DMS 273 (cell line): ENCODE results near the gene BARHL1.

Experiments used
- DNase-seq: peaks from one replicate; lab custom pipeline; 2025; ENCODE audit not compliant: unreplicated experiment; lab: John Stamatoyannopoulos, UW

The BARHL1 gene

DNA sequence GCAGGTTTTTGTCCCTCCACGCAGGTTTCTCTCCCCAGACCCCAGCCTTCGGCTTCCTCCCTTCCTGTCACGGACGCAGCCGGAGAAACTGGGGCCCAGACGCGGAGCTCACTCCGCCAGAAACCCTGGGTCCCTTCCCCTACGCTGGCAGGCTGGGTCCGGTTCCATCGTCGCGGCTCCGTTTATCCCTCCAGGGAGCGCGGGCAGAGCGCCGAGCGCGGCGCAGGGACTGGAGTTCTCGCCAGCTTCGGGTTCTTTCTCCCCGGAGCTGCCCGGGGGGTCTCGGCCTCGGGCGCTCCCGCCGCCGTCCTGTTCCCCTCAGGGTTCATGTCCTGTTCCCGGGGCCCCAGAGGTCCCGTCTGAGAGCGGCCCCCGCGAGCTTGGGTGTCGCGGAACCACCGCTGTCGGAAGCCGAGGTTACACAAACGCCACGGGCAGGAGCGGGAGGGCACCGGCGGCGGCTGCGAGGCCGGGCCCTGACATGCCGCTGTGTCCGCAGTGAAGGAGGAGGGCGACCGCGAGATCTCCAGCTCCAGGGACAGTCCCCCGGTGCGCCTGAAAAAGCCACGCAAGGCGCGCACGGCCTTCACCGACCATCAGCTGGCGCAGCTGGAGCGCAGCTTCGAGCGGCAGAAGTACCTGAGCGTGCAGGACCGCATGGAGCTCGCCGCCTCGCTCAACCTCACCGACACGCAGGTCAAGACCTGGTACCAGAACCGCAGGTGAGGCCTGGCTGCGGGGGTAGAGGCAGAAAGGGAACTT lies 4.6 kb downstream of the BARHL1 start:
- DNase-seq, result no peak

GRCh38 chr9:132587592-132587955 lies 5.2 kb downstream of the BARHL1 start:
- no peak for DNase-seq

DNA sequence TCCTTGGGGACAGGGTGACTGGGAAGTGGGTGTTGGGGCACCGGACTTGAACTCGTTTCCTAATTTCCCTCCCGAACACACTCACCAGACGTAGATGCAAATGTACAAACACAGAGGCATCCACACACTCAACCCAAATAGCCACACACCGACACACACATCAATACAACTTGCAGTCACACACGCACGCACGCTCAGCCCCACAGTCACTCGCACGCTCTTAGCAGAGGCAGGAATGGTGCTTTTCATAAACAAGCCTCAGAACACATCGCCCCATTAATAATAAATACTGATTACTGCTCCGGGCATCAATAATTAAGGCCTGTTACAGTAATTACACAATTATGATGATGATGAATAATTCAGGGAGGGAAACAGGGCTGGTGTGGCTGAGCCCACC lies 5.7 kb downstream of the BARHL1 start:
- DNase-seq, result no peak

DNA sequence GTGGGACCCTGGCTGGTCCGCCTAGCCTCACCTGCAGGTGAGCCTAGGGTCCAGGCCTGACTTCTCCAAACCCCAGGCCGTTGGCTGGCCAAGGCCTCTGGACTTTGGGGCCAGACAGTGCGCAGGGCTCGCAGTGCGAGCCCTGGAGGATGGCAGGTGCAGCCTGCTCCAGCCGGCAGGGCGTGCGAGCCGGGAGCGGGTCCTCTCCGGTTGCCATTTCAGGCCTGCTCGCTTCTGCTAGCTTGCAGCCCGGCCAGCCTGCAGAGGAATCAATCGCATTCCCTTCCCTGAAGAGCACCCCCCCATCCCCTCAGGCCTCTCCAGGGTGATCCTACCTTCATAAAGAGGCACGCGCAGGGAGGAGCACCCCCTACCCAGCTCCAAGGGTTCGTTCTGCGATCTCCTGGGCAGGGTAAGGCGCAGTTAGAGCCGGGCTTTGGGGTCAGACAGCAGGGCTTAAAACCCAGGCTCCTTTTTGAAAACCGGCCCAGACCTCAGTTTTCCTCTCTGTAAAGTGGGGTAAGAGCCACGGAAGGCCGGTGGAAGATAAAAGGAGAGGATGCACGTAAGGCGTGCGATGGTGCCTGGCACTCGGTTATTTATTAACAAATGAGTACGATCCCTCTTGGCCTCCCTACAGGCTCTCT lies 6.2 kb downstream of the BARHL1 start:
- no peak for DNase-seq

- no peak for DNase-seq
Measured at GRCh38 chr9:132589148-132590036, 7.0 kb downstream of the BARHL1 start.

- no peak for DNase-seq
Measured at GRCh38 chr9:132590037-132590317, 7.6 kb downstream of the BARHL1 start.

GRCh38 chr9:132590318-132591182 lies 8.1 kb downstream of the BARHL1 start:
- DNase-seq, result peak; percentile 50

GRCh38 chr9:132591244-132591643 lies 8.8 kb downstream of the BARHL1 start:
- DNase-seq, result no peak

DNA sequence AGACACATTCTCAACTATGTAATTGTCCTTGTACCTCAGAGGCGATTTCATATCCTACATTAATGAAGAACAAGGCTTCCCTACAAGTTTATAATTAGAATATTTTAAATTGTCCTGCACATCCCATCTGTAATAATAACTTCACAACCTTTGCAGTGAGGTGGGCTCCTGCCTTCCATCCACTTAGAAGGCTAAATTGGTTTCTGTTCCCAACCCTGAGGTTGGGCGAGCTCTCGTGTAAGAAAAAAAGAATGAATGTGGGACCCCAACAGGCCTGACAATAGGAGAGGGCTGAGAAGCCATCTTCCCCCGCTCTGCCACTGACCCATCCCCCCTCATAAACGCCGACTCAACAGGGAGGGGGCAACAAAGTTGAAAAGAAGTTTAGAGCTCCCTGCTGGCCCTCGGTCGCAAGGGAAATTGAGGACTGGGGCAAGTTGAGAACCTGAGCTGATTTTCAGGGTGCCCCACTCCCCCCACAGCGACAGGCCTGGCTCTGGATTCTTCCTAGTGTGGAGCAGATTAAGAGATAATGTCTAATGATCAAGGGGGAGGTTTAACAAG lies 9.4 kb downstream of the BARHL1 start:
- DNase-seq, result no peak

DNA sequence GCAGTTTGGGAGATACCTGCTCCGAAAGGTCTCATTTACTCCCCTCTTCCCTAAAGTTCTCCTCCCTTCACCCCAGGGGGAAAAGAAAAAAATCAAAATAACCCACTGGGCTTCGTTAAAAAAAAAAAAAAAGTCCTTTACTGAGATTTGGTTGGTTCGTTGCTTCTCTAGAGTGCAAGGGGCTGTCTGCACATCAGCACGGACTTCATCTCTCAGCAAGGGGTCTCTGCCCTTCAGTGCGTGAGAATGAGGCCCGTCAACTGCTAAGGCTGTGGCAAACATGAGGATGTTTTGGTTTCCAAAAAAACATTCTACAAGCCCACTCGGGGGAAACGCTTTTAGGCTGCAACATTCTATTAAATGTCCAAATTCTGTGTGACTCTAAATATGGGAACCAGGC lies 10.0 kb downstream of the BARHL1 start:
- no peak for DNase-seq

DNA sequence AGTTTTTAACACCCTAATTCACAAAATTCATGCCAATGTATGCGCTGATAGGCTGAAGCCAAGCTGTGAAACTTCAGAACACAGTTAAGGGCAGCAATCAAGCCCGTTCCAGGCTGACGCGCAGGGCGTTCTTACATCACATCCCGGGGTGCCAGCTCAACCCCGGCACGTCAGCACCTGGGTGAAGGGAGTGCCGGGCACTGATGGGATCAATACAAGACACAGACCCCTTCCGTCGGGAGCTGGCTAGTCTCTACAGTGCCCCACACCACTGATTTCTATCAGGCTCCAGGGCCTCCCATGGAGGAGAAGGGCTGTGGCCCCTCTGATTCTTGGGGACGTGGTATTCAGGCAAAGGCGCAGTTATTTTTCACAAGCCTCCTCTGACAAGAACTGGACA lies 12.0 kb downstream of the BARHL1 start:
- DNase-seq, result no peak

GRCh38 chr9:132595319-132595718 lies 12.9 kb downstream of the BARHL1 start:
- no peak for DNase-seq

- no peak for DNase-seq
Measured at GRCh38 chr9:132596200-132596599, 13.8 kb downstream of the BARHL1 start.

GRCh38 chr9:132597073-132597775 lies 14.8 kb downstream of the BARHL1 start:
- DNase-seq, result no peak

DNA sequence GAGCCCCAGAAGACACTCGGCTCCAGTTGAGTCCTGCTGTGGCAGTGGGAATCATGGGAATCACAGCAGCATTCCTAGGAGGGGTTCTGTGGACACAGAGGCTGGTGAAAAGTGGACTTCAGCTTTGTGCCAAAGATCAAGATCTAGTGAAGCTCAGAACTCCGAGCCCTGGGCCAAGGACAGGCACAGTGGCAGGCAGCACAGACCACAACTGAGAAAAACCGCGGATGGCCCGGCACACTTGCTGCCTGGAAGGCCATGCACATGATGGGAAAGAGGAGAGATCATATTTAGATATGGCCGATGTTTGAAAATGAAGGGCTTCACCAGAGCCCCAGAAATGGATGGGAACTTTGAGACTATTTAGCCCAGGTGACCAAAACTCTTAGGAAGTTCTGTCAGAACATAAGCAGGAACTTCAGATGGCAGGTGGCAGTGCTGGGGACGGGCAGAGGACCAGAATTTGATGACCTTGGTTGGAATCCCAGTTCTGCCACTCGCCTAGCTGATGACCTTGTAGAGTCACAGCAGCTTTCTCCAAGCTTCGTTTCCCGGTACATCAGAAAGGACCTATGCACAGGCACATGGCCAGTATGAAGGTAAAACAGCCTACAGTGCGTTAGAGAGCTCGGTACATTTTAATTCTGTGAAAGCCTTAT lies 18.0 kb downstream of the BARHL1 start:
- DNase-seq, result no peak

- DNase-seq, result no peak
Measured at GRCh38 chr9:132602207-132602606, 19.8 kb downstream of the BARHL1 start.

DNA sequence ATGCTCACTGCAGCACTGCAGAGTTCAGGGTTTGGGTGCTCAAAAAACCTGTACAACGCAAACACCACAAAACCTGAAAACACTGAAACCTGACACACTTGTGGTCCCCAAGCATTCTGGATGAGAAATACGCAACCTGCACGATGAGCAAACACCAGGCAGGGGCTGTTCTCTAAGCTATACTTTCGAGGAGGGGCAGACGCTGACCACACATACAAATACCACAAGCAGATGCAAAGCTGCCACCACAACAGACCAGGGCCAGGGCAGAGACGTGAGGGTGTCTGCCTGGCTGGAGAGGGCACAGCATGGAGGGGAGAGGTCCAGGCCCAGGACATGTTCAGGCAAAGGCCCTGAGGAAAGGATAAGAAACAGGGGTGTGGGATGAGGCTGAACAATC lies 23.0 kb downstream of the BARHL1 start:
- DNase-seq, result no peak

GRCh38 chr9:132606066-132606465 lies 23.7 kb downstream of the BARHL1 start:
- DNase-seq, result no peak

DNA sequence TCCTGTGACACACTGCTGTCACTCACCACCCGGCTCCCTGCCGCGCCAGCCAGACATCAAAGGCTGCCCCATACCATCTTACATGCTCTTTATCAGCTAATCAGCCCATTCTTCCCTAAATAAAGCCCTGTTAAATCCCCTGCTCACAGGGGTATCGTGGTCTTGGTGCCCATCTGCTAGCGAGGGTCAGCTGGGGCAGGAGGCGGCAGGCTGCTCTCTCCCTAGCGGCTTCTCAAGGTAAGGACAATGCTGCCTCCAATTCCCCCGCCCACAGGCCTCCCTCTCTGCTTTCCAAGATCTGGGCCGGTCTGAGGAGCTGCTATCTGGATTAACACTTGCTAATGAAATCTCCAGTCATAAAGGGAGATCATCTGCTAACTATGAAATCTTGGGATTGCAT lies 26.8 kb downstream of the BARHL1 start:
- DNase-seq, result no peak

GRCh38 chr9:132609829-132610228 lies 27.4 kb downstream of the BARHL1 start:
- no peak for DNase-seq
